CD4-positive, alpha-beta T cell treated with Interleukin-10 for 1 hour (primary cell): ENCODE results near the gene ALPP.
"Not testable (repeated sequence)": the region's sequence is repeated elsewhere in the genome, so short reads cannot be mapped to it uniquely, and the experiment has no call there.

ENCODE experiments used
- DNase-seq: peaks from one replicate; pipeline ENCODE4 v3.0.0-alpha.2; 2020

Gene ALPP

DNA sequence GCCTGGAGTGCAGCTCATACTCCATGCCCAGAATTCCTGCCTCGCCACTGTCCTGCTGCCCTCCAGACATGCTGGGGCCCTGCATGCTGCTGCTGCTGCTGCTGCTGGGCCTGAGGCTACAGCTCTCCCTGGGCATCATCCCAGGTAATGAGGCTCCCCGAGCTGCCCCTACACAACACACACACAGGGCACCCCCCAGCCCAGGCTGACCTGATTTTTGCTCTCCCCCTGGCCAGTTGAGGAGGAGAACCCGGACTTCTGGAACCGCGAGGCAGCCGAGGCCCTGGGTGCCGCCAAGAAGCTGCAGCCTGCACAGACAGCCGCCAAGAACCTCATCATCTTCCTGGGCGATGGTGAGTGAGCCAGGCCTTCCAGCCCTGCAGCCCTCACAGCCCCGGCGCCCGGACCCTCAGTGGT lies at the start of gene ALPP:
Gene ALPP, plus strand, starts transcription at position 17 of the 417 bp plus-strand sequence. Its CDS starts 52 bp downstream, at position 69.
- DNase-seq, result not testable (repeated sequence)

DNA sequence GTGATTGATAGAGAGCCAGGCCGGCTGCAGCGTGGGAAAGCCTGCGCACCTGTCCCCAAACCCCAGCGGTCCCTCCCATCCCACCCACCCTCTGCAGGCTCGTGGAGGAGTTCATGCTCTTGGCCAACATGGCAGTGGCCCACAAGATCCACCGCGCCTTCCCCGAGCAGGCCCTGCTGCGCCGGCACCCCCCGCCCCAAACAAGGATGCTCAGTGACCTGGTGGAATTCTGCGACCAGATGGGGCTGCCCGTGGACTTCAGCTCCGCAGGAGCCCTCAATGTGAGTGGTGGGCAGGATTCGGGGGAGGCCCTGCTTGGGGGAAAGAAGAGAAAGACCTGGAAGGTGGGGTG lies 48.9 kb upstream of the ALPP start:
- no peak for DNase-seq

DNA sequence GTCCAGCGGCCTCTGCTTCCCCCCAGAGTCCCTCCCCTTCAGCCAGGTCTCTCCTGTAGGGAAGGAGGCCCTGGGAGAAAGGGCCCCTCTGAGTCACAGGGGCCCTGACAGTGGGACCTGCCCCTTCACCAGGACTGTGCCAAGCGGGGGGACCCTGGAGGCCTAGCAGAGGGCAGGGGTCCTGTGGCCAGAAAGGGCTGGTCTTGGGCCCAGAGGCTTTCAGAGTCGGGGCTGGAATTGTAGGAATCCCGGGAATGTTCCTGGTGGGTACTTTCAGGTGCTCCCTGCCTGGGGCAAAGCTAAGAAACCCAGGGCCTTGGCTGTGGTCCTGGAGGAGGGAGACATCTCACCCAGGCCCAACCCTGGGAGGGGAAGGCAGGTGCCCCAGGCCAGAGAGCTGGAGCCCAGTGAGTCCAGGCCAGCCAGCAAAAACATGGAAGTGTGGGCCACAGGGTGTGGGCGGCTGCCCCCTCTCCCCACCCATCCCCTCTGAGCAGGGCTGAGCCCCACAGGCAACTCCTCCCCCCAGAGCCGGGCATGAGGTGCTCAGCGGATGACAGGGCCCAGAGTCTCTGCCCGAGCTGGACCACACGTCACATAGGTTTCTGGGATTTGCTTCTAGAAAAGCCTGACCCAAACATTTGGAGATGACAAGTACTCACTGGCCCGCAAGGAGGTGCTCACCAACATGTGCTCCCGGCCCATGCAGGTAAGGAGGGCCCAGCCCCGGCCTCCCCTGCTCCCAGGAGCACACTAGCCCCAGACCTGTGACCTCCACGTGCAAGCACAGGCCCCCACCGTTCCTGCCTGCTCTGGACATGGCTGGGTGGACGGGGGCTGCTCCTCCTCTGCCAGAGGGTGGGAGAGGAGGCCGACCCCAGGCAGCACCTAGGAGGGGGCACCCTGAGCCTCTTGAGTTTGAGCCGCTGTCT lies 48.2 kb upstream of the ALPP start:
- no peak for DNase-seq

DNA sequence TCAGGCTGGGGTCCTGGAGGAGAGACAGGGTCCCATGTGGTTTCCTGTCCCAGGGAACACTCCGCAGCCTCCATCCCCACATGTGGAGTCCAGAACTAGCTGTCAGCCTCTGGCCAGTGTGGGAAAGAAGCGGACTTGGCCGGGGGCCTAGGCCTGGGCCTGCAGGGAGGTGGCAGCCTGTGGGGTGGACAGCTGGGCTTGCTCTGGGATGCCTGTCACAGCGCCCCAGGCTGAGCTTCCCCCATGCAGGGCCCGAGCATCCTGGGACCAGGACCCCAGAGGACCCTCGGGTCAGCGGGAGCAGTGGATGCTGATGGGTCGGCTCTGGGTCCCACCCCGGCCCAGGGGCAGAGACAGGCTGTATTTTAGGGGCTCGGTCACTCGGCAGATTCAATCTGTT lies 47.5 kb upstream of the ALPP start:
- not testable (repeated sequence) for DNase-seq

DNA sequence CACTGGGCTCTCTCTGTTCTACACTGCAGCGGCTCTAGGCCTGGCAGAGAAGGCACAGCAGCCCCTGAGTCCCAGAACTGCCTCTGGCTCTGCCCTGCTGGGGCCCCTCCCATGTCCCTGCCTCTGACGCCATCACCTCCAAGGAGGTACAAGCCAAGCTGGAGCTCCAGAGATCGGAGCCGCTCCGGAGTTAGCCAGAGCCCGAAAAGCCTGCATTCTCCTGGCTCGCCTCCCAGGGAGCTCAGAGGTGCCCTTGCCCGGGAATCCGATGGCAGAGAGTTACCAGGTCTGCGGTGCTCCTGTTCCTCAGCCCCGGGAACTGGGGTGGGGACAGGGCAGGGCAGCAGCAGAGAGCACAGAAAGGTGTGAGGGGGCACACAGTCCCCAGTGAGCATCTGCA lies 46.9 kb upstream of the ALPP start:
- DNase-seq, result not testable (repeated sequence)

DNA sequence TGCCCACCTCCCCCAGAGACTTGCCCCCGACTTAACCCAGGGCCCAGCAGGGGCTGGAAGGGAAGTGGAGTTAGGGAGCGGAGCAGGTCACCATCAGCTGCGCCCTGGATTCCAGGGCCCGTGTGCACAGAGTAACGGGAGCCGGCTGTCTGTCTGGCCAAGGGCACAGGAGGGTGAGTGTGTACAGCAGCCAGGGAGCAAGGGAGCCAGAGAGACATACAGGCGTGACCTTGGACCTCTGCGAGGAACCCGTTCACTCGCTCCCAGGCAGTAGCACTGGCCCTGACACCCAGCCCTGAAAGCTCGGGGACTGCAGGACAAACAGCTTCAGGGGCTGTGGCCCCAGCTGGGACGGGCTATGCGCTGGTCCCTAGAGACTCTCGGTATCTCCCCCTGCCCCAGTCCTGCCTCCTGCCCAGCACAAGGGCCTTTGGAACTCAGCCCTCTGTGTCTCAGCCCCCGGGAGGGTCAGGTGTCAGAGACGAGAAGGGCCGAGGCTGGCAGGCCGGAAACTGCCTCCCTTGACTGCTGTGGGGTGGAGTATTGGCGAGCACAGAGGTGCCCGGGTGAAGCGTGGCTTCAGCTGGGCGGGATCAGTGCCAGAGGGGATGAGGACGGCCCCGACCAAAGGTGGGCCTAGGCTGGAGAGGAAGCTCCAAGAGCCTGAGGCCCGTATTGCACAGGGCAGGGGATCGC lies 46.2 kb upstream of the ALPP start:
- DNase-seq, result not testable (repeated sequence)

DNA sequence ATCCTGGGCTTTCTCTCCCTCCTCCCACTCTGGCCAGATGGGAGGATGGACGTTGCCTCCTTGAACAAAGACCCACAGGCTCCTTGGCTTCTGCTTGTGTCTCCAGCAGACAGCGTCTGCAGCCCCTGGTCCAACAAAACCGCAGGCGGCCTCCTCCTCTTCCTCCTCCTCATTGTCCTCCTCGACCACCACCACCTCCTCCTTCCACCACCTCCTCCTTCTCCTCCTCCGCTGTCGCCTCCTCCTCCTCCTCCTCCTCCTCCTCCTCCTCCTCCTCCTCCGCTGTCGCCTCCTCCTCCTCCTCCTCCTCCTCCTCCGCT lies 45.7 kb upstream of the ALPP start:
- DNase-seq, result no peak

DNA sequence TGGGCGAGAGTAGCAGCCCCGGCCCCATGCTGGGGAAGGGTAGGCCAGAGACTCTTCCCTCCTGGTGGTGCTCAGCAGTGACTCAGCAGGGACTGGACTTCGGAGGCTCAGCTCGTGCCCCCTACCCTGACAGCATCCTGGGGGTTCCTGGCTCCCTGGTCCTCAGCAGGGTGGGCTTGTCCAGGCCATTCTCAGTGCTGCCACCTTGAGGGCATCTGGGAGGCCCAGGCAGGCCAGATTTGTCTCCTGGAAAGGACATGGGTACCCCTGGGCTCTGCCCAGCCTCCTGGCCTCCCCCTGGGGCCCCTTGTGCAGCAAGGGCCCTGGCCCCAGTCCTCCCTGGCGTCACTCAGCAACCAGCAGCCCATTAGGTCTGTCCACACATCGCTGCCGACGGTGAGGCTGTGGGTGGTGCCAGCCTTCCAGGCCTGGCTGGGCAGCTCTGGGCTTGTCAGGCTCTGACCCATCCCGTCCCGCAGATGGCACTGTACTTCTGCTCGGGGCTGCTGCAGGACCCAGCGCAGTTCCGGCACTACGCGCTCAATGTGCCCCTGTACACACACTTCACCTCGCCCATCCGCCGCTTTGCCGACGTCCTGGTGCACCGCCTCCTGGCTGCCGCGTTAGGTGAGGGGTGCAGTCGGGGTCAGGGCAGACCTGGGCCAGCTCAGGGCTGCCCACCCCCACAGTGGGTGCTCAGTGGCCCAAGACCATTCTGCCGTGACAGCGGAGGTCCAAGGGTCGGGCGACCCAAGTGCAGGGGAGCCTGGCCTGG lies 45.0 kb upstream of the ALPP start:
- no peak for DNase-seq

DNA sequence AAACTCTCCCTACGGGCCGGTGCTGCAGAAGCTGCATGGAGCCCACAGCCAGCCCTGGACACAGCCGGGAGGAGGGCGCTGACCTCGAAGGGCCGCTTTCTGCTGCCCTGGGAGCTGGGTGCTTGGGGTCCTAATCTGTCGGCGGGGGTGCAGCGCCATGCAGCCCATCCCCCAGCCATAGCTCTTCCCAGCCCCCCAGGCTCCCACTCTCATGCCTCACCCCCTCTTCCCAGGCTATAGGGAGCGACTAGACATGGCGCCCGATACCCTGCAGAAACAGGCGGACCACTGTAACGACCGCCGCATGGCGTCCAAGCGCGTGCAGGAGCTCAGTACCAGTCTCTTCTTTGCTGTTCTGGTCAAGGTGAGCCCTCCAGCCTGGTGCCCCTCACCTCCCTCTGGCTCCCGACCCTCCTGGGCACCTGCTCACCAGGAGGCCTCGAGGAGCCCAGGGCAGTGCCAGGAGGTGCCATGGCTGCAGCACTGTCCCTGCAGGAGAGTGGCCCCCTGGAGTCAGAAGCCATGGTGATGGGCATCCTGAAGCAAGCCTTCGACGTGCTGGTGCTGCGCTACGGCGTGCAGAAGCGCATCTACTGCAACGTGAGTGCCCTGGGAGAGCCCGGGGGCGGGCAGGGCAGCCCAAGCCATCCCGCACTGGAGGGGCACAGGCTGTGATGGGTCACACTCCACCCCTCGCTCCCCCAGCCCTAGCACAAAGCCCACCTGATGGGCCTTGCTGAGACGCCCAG lies 44.2 kb upstream of the ALPP start:
- not testable (repeated sequence) for DNase-seq

DNA sequence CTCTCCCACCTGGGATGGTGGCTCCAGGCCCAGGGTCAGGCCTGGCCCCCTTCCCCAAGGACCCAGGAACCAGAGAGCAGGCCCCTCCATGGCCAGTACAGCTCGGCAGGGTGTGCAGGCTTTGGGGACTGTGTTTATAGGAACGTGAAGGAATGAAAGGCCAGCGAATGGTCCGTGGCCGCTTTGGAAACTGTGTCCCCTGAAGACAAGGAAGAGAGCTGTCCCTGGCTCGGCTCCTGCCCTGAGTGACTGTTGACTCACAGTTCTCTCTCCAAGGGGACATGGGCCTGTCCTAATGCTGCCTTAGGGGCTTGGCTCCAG lies 43.7 kb upstream of the ALPP start:
- not testable (repeated sequence) for DNase-seq

DNA sequence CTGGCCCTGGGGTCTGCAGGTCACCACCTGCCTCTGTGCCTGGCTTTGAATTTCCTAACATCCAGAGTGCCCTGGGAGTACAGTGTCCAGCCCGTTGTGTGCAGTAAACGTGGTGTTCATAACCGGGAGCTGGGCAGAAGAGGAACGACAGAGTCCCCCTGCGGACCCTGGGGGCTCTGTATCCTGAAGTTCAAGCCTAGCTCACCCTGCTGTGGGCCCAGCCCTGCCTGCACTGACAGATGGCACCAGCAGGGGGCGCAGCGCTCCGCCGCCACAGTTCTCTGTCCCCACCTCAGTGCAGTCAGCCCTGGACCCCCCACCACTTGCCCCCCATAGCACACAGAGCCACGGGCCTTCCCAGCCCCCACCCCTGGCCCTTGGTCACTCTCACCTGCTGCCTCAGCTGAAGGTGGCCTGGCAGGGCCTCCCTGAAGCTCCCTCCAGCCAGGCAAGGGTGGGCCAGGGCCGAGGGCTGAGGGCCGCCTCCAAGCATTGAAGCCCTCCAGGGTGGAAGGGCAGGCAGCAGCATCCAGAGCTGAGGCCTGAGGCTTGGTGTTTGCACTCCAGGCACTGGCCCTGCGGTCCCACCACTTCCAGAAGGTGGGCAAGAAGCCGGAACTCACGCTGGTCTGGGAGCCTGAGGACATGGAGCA lies 43.2 kb upstream of the ALPP start:
- DNase-seq, result not testable (repeated sequence)

DNA sequence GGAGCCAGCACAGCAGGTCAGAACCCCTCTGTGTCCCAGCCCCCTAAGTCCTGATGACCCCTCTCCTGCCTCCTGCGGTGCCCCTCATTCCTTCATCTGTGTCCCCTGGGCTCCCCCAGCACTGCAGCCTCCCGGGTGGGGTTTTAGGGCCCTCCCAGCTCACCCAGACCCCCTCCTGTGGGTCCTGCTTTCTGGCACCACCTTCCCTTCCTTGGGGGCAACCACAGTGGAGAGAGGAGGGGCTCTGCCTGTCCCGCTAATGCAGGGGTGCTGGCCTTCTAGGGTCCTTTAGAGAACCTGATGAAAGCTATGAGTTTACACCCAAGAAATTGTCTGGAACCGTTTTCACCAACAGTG lies 42.7 kb upstream of the ALPP start:
- DNase-seq, result no peak

DNA sequence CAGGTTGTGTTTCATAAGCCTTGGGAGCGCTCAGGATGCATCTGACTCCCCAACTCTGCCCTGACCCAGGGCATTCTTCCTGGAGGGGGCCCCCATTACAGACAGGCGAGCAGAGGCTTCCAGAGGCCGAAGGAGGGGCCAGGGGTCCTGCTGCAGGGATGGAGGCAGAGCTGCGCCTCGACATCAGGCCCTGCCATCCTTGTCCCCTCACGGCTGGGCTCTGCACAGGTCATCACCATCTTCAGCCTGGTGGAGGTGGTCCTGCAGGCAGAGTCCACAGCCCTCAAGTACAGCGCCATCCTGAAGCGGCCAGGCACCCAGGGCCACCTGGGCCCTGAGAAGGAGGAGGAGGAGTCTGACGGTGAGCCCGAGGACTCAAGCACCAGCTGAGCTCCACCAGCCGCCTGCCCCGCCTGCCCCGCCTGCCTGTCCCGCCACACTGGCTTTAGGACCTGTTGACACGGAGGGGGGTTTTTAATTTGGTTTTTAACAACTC lies 42.3 kb upstream of the ALPP start:
- no peak for DNase-seq

DNA sequence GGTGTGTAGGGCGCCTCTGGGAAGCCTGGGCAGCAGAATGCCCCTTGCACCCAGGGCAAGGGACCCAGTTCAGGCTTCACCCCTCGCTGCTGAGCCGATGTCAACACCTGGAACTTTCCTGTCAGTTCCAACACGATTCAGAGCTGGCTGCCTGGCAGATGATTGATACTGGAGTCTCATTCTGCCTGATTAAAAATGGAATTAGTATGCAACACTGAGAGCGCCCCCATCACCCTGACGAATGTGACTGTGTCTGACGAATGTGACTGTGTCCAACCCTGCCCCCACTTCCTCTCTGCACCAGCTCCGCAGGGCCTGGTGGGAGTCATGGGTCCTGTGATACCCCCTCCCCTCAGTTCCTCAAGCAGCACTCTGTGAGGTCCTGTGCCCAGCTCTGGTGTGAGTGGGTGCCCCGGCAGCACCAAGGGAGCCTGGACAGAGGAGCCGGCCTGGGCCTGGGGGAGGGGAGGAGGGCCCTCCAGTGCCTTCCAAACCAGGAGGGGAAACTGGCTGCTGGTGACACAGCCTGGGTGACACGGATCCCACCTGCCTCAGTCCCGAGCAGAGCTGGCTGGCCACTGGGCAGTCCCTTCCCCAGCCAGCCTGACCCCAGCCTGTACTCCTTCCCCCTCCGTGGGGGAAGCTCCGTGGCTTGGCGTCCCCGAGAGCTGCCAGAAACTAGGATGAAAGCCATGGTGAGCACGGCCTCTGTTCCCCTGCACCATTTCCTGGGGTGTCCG lies 41.4 kb upstream of the ALPP start:
- DNase-seq, result no peak

DNA sequence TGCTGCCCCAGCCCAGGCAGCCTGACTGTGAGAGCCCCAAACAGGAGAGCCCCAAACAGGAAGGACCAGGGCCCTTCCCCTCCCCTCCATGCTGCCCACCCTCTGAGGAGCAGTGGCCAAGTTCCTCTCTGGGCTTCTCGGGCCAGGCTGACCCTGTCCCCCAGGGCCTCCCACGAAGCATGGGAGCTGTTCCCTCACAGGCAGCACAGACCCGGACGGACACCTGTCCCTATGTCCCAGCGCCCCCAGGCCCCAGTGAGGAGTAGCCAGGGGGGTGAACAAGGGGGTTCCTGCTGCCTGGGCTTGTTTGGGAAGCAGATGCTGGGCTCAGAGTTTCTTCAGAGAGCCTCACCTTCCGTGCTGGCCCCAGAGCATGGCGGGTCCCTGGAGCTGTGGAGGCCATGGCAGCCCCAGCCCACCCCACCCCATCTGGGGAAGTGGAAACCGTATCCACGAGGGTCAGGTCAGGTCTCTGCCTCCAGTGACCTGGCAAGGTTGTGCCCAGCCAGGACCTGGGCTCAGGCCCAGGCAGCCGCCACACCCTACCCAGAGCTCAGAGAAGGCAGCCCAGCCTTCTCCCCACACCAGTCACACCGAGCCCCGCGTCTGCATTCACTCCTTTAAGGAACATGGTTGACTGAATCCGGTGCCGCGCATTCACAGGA lies 40.3 kb upstream of the ALPP start:
- DNase-seq, result not testable (repeated sequence)

DNA sequence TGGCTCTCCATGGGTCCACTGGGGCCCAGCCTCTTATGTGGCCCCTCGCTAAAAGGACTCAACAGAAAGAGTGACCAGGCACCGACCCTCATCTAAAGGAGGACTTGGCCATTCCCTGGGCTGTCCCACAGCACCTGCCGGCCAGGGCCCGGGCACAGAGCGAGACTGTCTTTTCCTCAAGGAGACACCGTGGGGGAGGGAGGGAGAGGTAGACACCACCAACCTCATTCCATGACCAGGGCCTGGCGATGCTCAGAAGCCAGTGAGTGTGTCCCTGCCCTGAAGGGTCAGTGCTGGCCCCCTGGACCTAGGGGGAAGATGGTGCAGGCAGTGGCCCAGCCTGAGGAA lies 39.8 kb upstream of the ALPP start:
- DNase-seq, result no peak

DNA sequence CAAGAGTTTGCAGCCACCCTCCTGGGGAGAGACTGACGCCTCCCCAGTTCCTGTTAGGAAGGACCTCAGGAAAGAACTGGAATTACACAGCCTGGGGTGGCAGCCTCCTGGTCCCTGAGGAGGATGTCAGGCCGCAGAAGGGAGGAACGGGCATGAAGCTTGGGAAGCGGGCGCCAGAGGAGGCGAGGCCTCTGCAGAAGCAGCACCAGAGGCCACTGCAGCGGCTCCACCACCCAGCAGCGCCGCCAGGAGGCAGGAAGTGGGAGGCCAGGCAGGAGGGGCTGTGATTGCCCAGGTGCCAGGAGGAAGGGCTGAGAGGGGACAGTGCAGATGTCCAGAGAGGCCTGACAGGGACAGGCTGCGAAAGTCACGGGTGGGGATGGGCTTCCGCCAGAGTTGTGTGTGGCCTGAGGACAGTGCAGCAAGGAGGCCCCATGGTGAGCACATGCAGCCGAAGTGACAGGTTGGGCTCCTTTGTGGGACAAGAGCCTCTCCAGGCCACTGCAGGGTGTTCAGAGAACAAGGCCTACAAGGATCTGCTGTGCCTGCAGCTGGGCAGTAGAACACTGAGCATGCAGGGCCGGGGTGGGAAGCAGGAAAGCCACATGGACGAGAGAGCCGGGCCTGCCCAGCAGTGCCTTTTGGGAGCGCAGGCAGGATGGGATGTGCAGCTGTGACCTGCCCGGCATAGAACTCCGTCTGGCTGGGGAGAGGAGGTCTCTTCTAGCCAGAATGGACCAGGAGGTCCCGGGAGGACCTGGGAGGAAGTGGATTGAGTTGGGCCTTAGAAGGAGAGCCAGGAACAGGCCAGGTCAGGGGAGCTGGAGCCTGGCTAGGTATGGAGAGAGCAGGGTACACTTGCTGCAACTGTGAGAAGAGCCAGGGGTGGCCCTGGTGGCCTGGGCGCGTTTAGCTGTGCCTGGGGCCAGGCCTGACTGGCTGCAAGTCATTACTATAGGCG lies 39.1 kb upstream of the ALPP start:
- DNase-seq, result no peak

DNA sequence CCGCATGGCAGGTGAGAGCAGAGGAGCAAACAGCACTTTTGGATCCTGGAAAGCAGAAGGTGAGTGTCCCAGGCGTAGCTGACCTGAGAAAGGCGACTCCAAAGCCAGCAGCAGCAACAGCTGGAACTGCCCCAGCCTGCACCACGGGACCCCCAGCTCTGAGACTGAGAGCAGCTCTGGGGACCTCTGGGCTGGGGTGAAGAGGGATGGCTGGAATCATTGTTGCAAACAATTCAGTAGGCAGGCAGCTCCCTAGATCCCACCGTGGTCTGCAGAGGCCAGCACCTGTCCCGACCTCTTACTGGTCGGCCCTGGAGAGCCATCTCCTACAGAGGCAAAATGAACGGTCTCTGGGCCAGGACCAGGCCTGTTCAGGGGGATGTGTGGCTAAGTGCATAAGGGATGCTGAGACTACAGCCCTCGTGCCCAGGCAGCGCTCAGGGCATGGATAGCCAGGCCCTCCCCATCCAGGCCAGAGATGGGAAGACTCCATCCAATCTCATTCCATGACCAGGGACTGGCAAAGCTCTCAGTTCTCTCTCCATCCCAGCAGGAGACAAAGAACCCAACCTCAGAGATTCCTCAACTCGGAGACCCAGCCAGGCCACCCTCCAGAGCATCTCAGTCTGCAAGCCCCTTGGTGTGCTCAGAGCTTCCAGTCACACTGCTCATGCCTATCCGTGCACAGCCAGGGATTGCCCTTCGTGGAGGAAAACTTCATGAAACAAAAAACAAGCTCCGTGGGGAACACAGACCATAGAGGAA lies 38.2 kb upstream of the ALPP start:
- DNase-seq, result no peak
